GM04503 (cell line): ENCODE data around the gene MCAM.

Experiments used
- DNase-seq: peaks from one replicate; pipeline ENCODE4 v3.0.0-alpha.2; 2012; ENCODE audit warnings: low read depth

The MCAM gene

GRCh38 chr11:119345685-119346084 is 28.8 kb upstream of the MCAM start:
- DNase-seq = no peak

DNA sequence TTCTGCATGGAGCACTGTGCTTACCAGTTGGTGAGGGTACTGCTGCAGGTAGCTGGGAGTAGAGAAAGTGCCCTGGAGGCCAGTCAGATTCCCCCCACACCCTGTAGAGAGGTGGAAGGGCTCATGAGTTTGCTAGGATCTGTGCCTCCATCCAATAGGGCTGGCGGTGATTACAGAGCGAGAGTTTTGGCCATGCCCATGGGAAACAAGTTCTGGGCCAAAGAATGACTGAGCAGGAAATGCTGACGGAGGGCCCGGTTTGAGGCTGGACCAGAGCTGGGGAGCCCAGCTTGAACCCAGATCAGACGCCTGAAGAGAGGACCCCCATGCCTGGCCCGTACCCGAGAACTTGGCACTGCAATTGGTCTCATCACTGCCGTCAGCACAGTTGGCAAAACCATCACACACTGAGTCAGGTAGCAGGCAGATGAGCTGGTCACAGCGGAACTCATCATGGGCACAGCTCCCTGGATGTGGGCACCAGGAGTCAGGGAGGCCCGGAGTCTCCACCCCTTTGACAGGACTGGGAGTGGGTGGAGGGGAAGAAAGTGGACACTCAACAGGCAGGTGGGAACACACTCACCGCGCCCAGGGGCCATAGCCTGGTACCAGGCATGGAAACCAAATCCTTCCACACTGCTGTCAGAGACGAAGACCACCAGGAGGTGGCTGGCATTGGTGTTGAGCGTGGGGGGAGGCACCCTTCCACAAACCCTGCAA is 27.5 kb upstream of the MCAM start:
- no peak for DNase-seq

DNA sequence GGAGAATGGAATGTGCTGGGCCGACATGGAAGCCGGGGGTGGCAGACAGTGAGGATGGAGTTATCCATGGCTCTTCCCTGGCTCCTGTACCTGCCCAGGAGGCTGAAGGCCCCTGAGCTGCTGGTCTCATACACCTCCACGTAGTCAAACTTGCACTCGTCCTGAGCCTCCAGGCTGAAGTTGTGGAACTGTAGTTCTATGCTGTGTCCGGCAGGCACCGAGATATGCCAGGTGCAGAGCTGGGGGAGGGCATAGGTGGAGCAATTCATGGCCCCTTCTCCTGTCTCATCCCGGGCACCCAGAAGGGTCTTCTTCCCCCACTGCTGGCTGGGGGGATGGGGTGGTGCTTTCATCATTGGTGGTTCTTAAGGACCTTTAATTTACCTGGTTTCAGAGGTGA is 26.8 kb upstream of the MCAM start:
- DNase-seq = no peak

GRCh38 chr11:119342362-119343130 is 25.6 kb upstream of the MCAM start:
- DNase-seq = no peak

DNA sequence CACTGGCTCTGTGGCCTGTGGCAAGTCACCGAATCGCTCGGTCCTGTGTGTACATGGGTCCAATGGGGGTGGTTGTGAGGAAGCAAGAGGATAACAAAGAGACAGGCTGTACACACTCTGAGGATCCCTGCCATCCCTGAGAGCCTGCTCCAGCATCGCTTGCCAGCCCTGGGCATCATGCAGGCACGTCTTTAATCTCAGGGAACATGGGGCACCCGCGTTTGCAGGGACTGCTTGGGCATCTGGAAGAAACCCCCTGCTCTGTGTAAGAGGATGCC is 25.0 kb upstream of the MCAM start:
- DNase-seq = no peak

- DNase-seq = no peak
These were observed 24.5 kb upstream of the MCAM start for GRCh38 chr11:119341222-119342022.

GRCh38 chr11:119340335-119341221 is 23.6 kb upstream of the MCAM start, which contains the start of gene C1QTNF5:
TSS of gene C1QTNF5 (minus strand) at chr11:119340883. CDS start at chr11:119340397, 486 bp downstream.
- DNase-seq = no peak

DNA sequence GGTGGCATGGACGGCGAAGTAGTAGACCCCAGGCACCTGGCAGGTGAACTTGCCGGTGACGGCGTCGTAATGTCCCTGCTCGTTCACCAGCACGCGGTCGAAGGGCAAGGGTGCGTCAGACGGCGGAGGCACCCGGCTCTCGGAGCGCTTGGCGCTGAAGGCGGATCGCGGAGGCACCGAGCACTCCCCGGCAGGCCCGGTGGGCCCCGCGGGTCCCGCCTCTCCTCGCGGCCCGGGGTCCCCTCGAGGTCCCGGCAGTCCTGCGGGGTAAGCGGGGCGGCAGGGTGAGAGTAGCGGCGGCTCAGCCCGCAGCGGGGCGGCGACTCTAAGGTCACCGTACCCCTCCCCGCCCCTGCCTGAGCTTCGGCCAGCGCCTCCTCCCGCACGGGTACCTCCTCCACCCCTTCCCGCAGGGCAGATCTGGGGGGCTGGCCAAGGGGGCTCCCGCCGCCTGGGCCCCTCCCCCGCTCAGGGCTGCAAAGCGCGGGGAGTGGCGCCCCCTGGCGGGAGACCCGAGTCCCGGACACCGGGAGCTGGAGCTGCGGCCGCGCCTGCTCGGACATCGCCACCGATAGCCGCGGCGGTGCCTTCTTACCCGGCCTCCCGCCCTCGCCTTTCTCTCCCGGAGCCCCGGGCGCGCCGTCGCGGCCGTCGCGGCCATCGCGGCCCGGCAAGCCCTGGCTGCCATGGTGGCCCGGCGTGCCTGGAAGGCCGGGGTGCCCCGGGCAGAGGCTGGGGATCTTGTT is 22.8 kb upstream of the MCAM start:
- DNase-seq = no peak

DNA sequence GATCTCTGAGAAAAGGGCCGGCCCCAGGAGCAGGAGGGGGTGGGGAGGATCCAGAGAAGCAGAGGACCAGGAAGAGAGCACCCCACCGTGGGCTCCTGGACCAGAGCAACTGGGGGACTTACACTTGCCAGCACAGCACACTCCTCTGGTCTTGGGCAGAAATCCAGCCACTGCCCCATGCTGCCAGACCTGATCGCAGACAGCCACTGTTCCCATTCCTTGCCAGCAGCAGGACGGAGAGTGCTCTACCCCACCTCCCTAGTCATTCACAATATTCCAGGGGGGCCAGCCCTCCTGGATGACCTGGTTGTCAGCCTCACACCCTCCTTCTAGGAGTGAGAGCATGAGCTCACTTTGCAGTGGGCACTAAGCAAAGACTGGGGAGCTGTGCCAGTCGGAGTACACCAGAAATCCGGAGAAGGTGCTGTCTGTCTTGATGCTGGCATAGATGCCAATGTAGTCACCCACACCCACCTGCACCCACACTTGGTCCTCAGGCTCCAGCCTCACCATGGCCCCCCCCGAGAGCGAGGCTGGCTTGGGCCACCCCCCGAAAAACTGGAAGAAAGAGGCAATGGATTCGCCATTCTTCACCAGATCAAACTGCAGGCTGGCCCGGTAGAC is 22.1 kb upstream of the MCAM start:
- DNase-seq = no peak

DNA sequence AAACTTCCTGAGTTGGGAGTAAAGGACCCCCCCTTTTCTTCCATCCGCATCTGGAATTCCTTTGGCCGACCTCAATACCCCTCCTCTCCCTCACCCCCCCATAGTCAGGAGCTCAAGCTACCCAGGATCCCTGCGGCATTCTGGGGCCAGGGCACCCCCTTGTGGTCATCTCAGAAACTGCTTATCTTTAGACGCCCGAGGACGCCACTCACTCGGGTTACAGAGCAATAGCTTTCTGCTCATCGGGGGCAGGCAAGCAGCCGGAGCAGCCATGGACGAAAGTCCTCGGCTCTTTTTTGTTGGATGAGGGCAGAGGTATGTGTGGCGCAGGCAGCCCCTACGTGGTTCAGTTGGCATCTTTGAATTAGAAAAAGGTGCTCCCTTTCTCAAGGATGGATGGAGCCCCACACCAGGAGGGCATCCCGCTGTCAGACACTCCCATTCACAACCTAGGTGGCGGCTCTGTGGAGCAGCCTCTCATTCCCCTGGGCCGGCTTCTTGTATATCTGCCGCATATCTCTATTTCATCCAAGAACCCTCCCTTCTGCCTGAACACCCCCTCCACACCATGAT is 21.5 kb upstream of the MCAM start:
- no peak for DNase-seq

DNA sequence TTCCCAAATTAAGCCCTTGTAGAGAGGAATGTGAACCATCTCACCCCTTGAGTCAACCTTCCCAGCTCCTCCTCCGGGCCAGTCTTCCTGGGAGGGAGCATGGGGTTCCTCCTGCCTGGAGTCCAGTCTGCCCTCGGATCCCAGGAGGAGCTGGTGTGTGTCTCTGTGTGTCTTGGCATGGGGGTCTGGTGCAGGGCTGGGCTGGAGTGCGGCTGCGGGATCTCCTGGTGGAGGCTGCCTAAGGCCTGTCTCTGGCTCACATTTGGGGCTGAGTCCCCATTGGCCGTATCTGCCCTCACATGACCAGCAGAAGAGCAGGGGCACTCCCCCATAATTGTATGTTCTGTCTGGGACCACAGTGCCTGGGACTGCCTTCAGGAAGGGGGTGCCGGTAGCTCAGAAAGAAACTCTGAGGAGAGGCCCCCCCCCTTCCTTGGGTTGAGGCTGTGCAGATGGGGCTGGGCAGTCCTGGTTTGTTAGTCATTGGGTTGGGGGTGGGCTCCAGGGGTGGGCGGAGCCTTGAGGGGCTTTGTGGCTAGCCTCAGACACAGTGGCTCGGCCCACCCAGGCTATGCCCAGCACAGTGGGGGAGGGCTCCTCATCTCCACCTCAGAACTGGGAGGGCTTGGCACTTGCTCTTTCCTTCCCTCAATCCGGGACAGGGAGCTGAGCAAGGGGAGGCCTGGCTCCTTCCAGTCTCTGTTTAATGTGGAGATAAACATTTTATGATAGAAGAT is 20.8 kb upstream of the MCAM start:
- DNase-seq = no peak

DNA sequence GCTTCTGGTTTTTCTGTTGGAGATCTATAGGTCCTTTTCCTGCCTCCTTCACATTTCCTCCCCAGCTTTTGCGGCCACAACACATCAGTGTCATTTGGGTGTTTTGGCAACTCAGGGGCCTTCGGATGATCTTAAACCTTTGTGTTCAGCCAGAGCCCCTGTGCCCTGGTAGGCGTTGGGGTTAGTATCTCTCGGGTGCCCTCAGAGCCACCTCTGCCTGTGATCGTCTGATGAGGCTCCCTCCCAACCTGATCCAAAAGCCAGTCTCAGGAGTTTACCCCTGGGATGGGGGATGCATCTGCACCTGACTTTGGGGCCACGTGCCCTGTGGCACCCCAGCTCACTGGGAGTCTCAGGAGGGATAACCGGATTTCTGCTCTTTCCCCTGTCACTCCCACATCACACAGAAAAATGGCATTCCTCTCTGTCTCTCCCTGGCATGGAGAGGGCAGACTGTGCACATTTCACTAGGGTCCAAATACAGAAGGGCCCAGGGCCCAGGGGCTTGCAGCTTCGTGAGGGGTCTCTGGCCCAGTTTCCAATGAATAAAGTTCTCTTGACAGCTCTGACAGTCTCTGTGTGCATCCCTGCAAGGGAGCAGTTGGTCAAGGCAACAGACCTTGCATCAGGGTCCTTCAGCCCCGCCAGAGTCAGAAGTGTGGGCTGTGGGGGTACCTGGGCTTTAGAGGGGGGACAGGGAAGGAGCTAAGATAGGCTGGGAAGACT is 20.0 kb upstream of the MCAM start:
- DNase-seq = no peak

DNA sequence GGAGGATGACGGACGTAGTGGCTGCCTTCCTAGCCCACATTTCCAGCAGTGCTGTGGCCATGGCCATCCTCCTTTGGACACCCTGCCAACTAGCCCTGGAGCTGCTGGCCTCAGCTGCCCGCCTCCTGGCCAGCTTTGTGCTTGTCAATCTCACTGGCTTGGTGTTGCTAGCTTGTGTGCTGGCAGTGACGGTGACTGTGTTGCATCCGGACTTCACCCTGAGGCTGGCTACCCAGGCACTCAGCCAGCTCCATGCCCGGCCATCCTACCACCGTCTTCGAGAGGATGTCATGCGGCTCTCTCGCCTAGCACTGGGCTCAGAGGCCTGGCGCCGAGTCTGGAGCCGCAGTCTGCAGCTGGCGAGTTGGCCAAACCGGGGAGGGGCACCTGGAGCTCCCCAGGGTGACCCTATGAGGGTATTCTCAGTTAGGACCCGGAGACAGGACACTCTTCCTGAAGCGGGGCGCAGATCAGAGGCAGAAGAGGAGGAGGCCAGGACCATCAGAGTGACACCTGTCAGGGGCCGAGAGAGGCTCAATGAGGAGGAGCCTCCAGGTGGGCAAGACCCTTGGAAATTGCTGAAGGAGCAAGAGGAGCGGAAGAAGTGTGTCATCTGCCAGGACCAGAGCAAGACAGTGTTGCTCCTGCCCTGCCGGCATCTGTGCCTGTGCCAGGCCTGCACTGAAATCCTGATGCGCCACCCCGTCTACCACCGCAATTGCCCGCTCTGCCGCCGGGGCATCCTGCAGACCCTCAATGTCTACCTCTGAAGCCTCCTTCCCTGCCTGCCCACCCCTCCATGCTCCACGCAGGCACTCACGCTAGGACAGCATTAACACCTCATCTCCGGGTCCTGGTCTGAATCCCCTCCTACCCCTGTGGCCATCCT is 19.0 kb upstream of the MCAM start:
- no peak for DNase-seq

DNA sequence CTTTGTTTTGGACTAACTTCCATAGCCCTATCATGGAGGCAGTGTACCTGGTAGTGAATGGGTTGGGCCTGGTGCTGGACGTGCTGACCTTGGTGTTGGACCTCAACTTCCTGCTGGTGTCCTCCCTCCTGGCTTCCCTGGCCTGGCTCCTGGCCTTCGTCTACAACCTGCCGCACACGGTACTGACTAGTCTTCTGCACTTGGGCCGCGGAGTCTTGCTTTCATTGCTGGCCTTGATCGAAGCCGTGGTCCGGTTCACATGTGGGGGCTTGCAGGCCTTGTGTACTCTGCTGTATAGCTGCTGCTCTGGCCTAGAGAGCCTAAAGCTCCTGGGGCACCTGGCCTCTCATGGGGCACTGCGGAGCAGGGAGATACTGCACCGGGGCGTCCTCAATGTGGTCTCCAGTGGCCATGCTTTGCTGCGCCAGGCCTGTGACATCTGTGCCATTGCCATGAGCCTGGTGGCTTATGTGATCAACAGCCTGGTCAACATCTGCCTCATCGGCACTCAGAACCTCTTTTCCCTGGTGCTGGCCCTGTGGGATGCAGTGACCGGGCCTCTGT is 18.2 kb upstream of the MCAM start:
- DNase-seq = no peak

DNA sequence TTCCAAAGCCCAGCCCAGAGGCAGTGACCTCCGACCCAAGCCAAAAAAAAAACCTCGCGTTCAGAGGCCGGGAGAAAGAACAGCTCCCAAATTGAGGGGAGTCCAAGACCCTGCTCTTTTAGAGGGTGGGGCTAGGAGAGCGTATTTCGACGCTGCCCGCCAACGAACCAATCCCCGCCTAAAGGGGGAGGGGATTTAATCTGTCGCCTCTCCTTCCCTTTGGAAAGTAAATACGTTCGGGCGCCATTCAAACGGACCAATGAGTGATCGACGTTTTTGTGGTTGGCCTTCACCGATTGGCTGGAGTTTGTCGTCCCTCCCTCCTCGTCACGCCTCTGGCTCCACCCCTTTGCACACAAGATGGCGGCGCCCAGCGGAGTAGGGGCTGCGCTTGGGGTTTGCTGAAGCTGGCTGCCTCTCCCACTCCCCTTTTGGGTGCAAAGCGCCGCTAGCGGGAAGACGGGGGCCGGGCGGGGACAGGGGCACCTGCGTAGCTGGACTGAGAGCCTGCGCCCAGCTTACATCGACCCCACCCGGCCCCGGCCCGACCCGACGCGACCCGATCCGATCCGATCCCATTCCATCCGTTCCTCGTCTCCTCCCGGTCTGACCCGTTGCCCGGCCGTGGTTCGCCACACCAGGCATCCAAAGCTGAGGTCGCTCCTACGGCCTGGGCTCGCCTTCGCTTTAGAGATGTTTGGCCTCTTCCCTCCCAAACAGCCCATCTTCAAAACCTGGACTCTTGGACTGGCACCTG is 17.4 kb upstream of the MCAM start, which contains the start of gene RNF26:
Gene RNF26, plus strand, starts transcription at position 354 of the 757 bp plus-strand sequence. CDS start 596 bp downstream, outside the sequence.
- peak; percentile 88 for DNase-seq

DNA sequence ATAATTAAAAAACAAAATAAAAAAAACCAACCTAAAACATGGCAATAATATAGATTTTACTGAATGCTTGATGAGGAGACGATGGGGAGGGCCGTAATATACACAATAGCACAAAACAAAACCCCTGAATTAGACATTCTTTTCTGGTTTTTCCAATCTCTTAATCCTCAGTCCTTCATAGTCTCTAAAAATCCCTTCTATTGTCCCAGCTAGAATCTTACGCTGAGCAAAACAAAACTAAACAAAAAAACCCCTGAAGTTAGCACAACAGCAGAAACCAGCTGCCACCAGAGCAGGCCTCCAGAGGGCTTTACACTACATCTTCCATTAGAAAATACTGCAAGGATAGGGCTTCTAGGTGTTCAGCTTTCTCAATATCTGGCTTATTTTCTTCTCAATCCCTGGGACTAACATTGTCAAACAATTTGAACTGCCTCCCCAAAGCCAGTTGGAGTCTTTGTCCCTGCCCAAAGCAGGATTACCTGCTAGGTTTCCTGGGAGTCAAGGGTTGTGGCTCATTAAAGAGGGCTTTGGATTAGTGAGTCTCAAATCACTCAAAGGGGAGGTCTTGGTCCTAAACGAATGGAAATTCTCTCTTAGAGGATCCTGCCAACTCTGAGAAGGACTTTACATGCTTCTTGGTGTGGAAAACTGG is 15.3 kb upstream of the MCAM start:
- DNase-seq = no peak
